ENCODE results near the gene HEYL. TPM values are rescaled to one million over a fixed set of nuclear protein-coding genes. Genes with fewer than 3 reads are reported as not detected.

HEYL gene
- total and polyA plus RNA-seq, 9 of the 15 experiments (the other 6 are each of a cell fraction or from before 2014, with no cell fraction given), result 0.13 to 0.89 (median 0.25) TPM

GRCh38 chr1:39659110-39659509 is 19.7 kb upstream of the HEYL start (continued):
- TF ChIP-seq, protein P1, sequence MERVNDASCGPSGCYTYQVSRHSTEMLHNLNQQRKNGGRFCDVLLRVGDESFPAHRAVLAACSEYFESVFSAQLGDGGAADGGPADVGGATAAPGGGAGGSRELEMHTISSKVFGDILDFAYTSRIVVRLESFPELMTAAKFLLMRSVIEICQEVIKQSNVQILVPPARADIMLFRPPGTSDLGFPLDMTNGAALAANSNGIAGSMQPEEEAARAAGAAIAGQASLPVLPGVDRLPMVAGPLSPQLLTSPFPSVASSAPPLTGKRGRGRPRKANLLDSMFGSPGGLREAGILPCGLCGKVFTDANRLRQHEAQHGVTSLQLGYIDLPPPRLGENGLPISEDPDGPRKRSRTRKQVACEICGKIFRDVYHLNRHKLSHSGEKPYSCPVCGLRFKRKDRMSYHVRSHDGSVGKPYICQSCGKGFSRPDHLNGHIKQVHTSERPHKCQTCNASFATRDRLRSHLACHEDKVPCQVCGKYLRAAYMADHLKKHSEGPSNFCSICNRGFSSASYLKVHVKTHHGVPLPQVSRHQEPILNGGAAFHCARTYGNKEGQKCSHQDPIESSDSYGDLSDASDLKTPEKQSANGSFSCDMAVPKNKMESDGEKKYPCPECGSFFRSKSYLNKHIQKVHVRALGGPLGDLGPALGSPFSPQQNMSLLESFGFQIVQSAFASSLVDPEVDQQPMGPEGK (CRISPR knock-in tag; IDR thresholded peaks at IDR 0.05; ENCODE audit: borderline replicate concordance), result no peak
- TF ChIP-seq CHD7 (IDR thresholded peaks at IDR 0.05; ENCODE audit: low read depth, low read length), result no peak
- TF ChIP-seq TCF15 (CRISPR knock-in tag; IDR thresholded peaks at IDR 0.05), result no peak
- TF ChIP-seq KLF6 (CRISPR knock-in tag; IDR thresholded peaks at IDR 0.05; ENCODE audit: borderline replicate concordance), result no peak
- TF ChIP-seq, protein P2, sequence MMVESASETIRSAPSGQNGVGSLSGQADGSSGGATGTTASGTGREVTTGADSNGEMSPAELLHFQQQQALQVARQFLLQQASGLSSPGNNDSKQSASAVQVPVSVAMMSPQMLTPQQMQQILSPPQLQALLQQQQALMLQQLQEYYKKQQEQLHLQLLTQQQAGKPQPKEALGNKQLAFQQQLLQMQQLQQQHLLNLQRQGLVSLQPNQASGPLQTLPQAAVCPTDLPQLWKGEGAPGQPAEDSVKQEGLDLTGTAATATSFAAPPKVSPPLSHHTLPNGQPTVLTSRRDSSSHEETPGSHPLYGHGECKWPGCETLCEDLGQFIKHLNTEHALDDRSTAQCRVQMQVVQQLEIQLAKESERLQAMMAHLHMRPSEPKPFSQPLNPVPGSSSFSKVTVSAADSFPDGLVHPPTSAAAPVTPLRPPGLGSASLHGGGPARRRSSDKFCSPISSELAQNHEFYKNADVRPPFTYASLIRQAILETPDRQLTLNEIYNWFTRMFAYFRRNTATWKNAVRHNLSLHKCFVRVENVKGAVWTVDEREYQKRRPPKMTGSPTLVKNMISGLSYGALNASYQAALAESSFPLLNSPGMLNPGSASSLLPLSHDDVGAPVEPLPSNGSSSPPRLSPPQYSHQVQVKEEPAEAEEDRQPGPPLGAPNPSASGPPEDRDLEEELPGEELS (CRISPR knock-in tag; IDR thresholded peaks at IDR 0.05; ENCODE audit: borderline replicate concordance), result no peak
- TF ChIP-seq FOXJ2 (tag; IDR thresholded peaks at IDR 0.05), result no peak
- TF ChIP-seq, protein P3, sequence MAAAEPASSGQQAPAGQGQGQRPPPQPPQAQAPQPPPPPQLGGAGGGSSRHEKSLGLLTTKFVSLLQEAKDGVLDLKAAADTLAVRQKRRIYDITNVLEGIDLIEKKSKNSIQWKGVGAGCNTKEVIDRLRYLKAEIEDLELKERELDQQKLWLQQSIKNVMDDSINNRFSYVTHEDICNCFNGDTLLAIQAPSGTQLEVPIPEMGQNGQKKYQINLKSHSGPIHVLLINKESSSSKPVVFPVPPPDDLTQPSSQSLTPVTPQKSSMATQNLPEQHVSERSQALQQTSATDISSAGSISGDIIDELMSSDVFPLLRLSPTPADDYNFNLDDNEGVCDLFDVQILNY (CRISPR knock-in tag; IDR thresholded peaks at IDR 0.05), result no peak
- TF ChIP-seq EHMT2 (IDR thresholded peaks at IDR 0.05), result no peak
- TF ChIP-seq DACH1 (IDR thresholded peaks at IDR 0.05; ENCODE audit: partially characterized antibody), result no peak
- no peak for TF ChIP-seq TCF7L2 (IDR thresholded peaks at IDR 0.05; ENCODE audit: low read depth, low read length)
- no peak for TF ChIP-seq SRSF9 (IDR thresholded peaks at IDR 0.05; ENCODE audit: borderline replicate concordance, low read depth, low read length)

Data from K562 (cell line).